Osteocyte (in vitro differentiated cells): ENCODE results near the gene TNS1. TPM values are rescaled to one million over a fixed set of nuclear protein-coding genes. Genes with fewer than 3 reads are reported as not detected.

Source experiments
- DNase-seq: peaks from one replicate; pipeline ENCODE4 v3.0.0; 2021; ENCODE audit warnings: mixed read lengths; ENCODE audit not compliant: unreplicated experiment; ENCODE audit errors: extremely low spot score
- H3K27ac Mint-ChIP-seq: one replicate; pipeline ENCODE4 v1.8.0; 2021; ENCODE audit warnings: mild to moderate bottlenecking, mixed read lengths; ENCODE audit not compliant: unreplicated experiment
- H3K27me3 Mint-ChIP-seq: one replicate; pipeline ENCODE4 v1.8.0; 2021; ENCODE audit warnings: mixed read lengths; ENCODE audit not compliant: unreplicated experiment
- H3K36me3 Mint-ChIP-seq: one replicate; pipeline ENCODE4 v1.8.0; 2021; ENCODE audit warnings: mixed read lengths; ENCODE audit not compliant: unreplicated experiment
- H3K4me1 Mint-ChIP-seq: one replicate; pipeline ENCODE4 v1.8.0; 2021; ENCODE audit warnings: mixed read lengths; ENCODE audit not compliant: unreplicated experiment
- H3K4me3 Mint-ChIP-seq: one replicate; pipeline ENCODE4 v1.8.0; 2021; ENCODE audit warnings: mild to moderate bottlenecking, moderate library complexity, mixed read lengths; ENCODE audit not compliant: unreplicated experiment
- H3K9me3 Mint-ChIP-seq: one replicate; pipeline ENCODE4 v1.8.0; 2021; ENCODE audit warnings: mixed read lengths; ENCODE audit not compliant: unreplicated experiment
- CTCF ChIP-seq: fragments of 200-600 bp; sonication (generic); IDR thresholded peaks from 2 replicates; pipeline ENCODE4 v1.5.0; 2021; ENCODE audit warnings: antibody characterized with exemption, mild to moderate bottlenecking, moderate library complexity
- total RNA-seq: library from RNA; stranded (reverse); gene quantifications from 2 replicates; pipeline ENCODE4 v1.2.1, GENCODE V29; 2021

TNS1 gene
- total RNA-seq, 1 donor from 2014 or later: 80.8 TPM

- H3K27ac Mint-ChIP-seq: no peak overlapping the region
- peaks cover 20% of the 10 kb centered on the region for H3K36me3 Mint-ChIP-seq
- peaks cover 13% of the 10 kb centered on the region for H3K4me1 Mint-ChIP-seq
- no peaks in the 10 kb centered on the region for H3K27me3 Mint-ChIP-seq
- TF ChIP-seq CTCF: no peak
- H3K4me3 Mint-ChIP-seq: no peak overlapping the region
- no peaks in the 10 kb centered on the region for H3K9me3 Mint-ChIP-seq
- DNase-seq: no peak
Observed at GRCh38 chr2:217826991-217827390, 175.8 kb downstream of the TNS1 start.

- H3K9me3 Mint-ChIP-seq: no peaks in the 10 kb centered on the region
- H3K4me3 Mint-ChIP-seq: no peak overlapping the region
- H3K36me3 Mint-ChIP-seq: peaks cover 20% of the 10 kb centered on the region
- H3K4me1 Mint-ChIP-seq: peaks cover 13% of the 10 kb centered on the region
- no peak overlapping the region for H3K27ac Mint-ChIP-seq
- DNase-seq: no peak
- no peaks in the 10 kb centered on the region for H3K27me3 Mint-ChIP-seq
- no peak for TF ChIP-seq CTCF
Observed at GRCh38 chr2:217826520-217826919, 176.3 kb downstream of the TNS1 start.

- no peak for DNase-seq
- H3K4me1 Mint-ChIP-seq: peaks cover 15% of the 10 kb centered on the region
- TF ChIP-seq CTCF: no peak
- H3K9me3 Mint-ChIP-seq: no peaks in the 10 kb centered on the region
- peaks cover 21% of the 10 kb centered on the region for H3K36me3 Mint-ChIP-seq
- no peaks in the 10 kb centered on the region for H3K27me3 Mint-ChIP-seq
- H3K4me3 Mint-ChIP-seq: no peak overlapping the region
- H3K27ac Mint-ChIP-seq: no peak overlapping the region
Observed at GRCh38 chr2:217825469-217826235, 177.1 kb downstream of the TNS1 start.

- H3K9me3 Mint-ChIP-seq: no peaks in the 10 kb centered on the region
- no peak overlapping the region for H3K4me3 Mint-ChIP-seq
- no peak overlapping the region for H3K27ac Mint-ChIP-seq
- peaks cover 19% of the 10 kb centered on the region for H3K4me1 Mint-ChIP-seq
- peaks cover 20% of the 10 kb centered on the region for H3K36me3 Mint-ChIP-seq
- H3K27me3 Mint-ChIP-seq: no peaks in the 10 kb centered on the region
- no peak for DNase-seq
- no peak for TF ChIP-seq CTCF
Observed at GRCh38 chr2:217824223-217824622, 178.6 kb downstream of the TNS1 start.

- no peak for DNase-seq
- no peak overlapping the region for H3K27ac Mint-ChIP-seq
- H3K9me3 Mint-ChIP-seq: no peaks in the 10 kb centered on the region
- no peaks in the 10 kb centered on the region for H3K27me3 Mint-ChIP-seq
- H3K4me1 Mint-ChIP-seq: peaks cover 19% of the 10 kb centered on the region
- no peak overlapping the region for H3K4me3 Mint-ChIP-seq
- TF ChIP-seq CTCF: no peak
- H3K36me3 Mint-ChIP-seq: peaks cover 19% of the 10 kb centered on the region
Observed at GRCh38 chr2:217823626-217824025, 179.2 kb downstream of the TNS1 start.
